Hepatocyte (in vitro differentiated cells): Measurements from ENCODE around the gene SLC39A11. TPM values are rescaled to one million over a fixed set of nuclear protein-coding genes. Genes with fewer than 3 reads are reported as not detected.

Experiments
- DNase-seq: peaks from one replicate; pipeline ENCODE4 v3.0.0-alpha.2; 2016; ENCODE audit warnings: low spot score
- H2AFZ ChIP-seq: fragments of 200-600 bp; sonication (generic); 2 replicates; pipeline ENCODE4 v1.6.0; 2016; ENCODE audit warnings: antibody characterized with exemption, mild to moderate bottlenecking
- H3K27ac ChIP-seq: fragments of 200-600 bp; sonication (generic); 2 replicates; pipeline ENCODE4 v1.5.1; 2016; ENCODE audit warnings: mild to moderate bottlenecking
- H3K27me3 ChIP-seq: fragments of 200-600 bp; sonication (generic); 2 replicates; pipeline ENCODE4 v1.6.1; 2016
- H3K36me3 ChIP-seq: fragments of 200-600 bp; sonication (generic); replicated peaks from 2 replicates; pipeline ENCODE4 v1.5.1; 2016; ENCODE audit warnings: low read depth; ENCODE audit not compliant: insufficient read depth
- H3K4me1 ChIP-seq: fragments of 200-600 bp; sonication (generic); 2 replicates; pipeline ENCODE4 v1.5.1; 2016; ENCODE audit warnings: mild to moderate bottlenecking, moderate library complexity; ENCODE audit not compliant: insufficient read depth
- H3K4me2 ChIP-seq: fragments of 200-600 bp; sonication (generic); 2 replicates; pipeline ENCODE4 v1.6.0; 2016
- H3K4me3 ChIP-seq: fragments of 200-600 bp; sonication (generic); 2 replicates; pipeline ENCODE4 v1.5.1; 2016; ENCODE audit warnings: mild to moderate bottlenecking
- H3K79me2 ChIP-seq: fragments of 200-600 bp; sonication (generic); 2 replicates; pipeline ENCODE4 v1.6.0; 2017; ENCODE audit warnings: mild to moderate bottlenecking
- H3K9me2 ChIP-seq: fragments of 200-600 bp; sonication (generic); replicated peaks from 2 replicates; pipeline ENCODE4 v1.6.0; 2017; ENCODE audit warnings: mild to moderate bottlenecking; ENCODE audit not compliant: insufficient read depth
- H3K9me3 ChIP-seq: fragments of 200-600 bp; sonication (generic); 2 replicates; pipeline ENCODE4 v1.5.1; 2016; ENCODE audit warnings: low read depth, mild to moderate bottlenecking
- H4K20me1 ChIP-seq: fragments of 200-600 bp; sonication (generic); 2 replicates; pipeline ENCODE4 v1.6.0; 2016; ENCODE audit warnings: mild to moderate bottlenecking; ENCODE audit not compliant: insufficient read depth, poor library complexity, severe bottlenecking
- EZH2 ChIP-seq: fragments of 200-600 bp; sonication (generic); IDR thresholded peaks from 2 replicates; pipeline ENCODE4 v1.6.1; 2016; ENCODE audit warnings: antibody characterized with exemption, mild to moderate bottlenecking, borderline replicate concordance
- EZH2phosphoT487 ChIP-seq: fragments of 200-600 bp; sonication (generic); IDR thresholded peaks from one replicate; pipeline ENCODE4 v1.6.1; 2018; ENCODE audit warnings: antibody characterized with exemption, mild to moderate bottlenecking, low read depth, moderate library complexity; ENCODE audit not compliant: unreplicated experiment, severe bottlenecking
- WGBS: methylation state at CpG from one replicate; pipeline ENCODE4 v1.1.6; 2016; ENCODE audit warnings: low lambda C conversion rate; ENCODE audit errors: missing lambda C conversion rate; 5-methylcytosine and 5-hydroxymethylcytosine counted together
- polyA plus RNA-seq: library from polyadenylated mRNA; unstranded; fragments of >200 nt; fragmentation: Nextera tagmentation; extraction: Ambion mirVana; gene quantifications from 2 replicates; pipeline ENCODE4 v1.2.1, GENCODE V29; 2016
- total RNA-seq: library from RNA; depleted of rRNA; stranded (reverse); fragments of >200 nt; gene quantifications from 2 replicates; pipeline ENCODE4 v1.2.3, GENCODE V29; 2014
- TF ChIP-seq, protein P1 (sequence below): fragments of 200-600 bp; sonication (generic); IDR thresholded peaks from 2 replicates; pipeline ENCODE4 v1.5.1; 2016; ENCODE audit warnings: antibody characterized with exemption, mild to moderate bottlenecking; ENCODE audit not compliant: poor library complexity

Gene SLC39A11
- total and polyA plus RNA-seq, 2 experiments from 2014 or later, result 37.7 to 39.1 TPM

DNA sequence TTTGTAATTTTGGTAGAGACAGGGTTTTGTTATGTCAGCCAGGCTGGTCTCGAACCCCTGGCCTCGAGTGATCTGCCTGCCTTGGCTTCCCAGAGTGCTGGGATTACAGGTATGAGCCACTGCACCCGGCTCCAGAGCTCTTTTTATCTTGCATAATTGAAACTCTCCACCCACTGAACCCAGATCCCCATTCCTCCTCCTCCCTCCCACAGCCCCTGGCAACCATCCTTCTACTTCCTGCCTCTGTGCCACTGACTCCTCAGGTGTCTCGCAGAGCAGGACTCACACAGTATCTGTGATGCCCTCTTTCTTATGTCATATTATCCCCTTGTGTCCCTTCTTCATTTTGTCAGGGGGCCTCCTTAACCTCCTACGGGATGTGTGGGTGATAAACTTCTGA, 340.7 kb downstream of the SLC39A11 start:
- Histone ChIP-seq H3K4me1 (peaks cover 8% of the 10 kb centered on the region), H3K27ac (no peak overlapping the region), H3K4me3 (no peak overlapping the region), H3K4me2 (no peak overlapping the region), H2AFZ (no peak overlapping the region), H4K20me1 (no peaks in the 10 kb centered on the region), H3K9me2 (no peaks in the 10 kb centered on the region), H3K36me3 (no peaks in the 10 kb centered on the region), H3K79me2 (no peaks in the 10 kb centered on the region), H3K27me3 (no peaks in the 10 kb centered on the region), H3K9me3 (no peaks in the 10 kb centered on the region)
- 78% methylated on average over 5 of the region's 5 CpGs for WGBS
- DNase-seq, result no peak
- TF ChIP-seq, protein P1, sequence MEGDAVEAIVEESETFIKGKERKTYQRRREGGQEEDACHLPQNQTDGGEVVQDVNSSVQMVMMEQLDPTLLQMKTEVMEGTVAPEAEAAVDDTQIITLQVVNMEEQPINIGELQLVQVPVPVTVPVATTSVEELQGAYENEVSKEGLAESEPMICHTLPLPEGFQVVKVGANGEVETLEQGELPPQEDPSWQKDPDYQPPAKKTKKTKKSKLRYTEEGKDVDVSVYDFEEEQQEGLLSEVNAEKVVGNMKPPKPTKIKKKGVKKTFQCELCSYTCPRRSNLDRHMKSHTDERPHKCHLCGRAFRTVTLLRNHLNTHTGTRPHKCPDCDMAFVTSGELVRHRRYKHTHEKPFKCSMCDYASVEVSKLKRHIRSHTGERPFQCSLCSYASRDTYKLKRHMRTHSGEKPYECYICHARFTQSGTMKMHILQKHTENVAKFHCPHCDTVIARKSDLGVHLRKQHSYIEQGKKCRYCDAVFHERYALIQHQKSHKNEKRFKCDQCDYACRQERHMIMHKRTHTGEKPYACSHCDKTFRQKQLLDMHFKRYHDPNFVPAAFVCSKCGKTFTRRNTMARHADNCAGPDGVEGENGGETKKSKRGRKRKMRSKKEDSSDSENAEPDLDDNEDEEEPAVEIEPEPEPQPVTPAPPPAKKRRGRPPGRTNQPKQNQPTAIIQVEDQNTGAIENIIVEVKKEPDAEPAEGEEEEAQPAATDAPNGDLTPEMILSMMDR, result no peak
- no peak for TF ChIP-seq EZH2
- TF ChIP-seq EZH2phosphoT487, result no peak

DNA sequence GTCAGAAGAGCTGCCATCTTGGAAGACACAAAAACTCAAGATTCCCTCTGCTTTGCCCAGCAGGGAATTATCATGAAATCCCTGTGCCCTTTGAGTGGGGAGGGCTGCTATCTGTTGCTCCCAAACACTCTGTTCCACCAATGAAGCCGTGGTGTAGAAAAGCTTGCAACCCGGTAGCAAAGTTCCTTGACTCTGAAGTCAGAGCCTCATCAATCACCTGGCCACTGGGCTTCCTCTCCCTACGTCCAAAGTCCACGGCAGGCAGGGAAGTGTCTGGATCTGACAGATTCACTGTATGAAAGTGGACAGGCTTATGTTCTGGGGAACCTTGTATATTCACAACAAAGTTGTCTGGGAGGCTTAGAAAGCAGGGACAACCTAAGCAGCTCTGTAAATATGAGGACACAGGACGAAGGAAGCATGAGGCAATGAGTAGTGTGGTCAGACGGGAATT, 343.3 kb downstream of the SLC39A11 start:
- Histone ChIP-seq H3K36me3 (no peaks in the 10 kb centered on the region), H3K9me3 (no peaks in the 10 kb centered on the region), H3K9me2 (no peaks in the 10 kb centered on the region), H4K20me1 (no peaks in the 10 kb centered on the region), H3K27ac (peak overlapping the region; percentile 54), H3K4me2 (no peak overlapping the region), H3K4me1 (peaks cover 8% of the 10 kb centered on the region), H3K4me3 (no peak overlapping the region), H3K27me3 (no peaks in the 10 kb centered on the region), H2AFZ (no peak overlapping the region), H3K79me2 (no peaks in the 10 kb centered on the region)
- TF ChIP-seq EZH2 (no peak), EZH2phosphoT487 (no peak)
- TF ChIP-seq, protein P1, result no peak
- 59% methylated on average over 6 of the region's 6 CpGs for WGBS
- DNase-seq, result peak; percentile 68

DNA sequence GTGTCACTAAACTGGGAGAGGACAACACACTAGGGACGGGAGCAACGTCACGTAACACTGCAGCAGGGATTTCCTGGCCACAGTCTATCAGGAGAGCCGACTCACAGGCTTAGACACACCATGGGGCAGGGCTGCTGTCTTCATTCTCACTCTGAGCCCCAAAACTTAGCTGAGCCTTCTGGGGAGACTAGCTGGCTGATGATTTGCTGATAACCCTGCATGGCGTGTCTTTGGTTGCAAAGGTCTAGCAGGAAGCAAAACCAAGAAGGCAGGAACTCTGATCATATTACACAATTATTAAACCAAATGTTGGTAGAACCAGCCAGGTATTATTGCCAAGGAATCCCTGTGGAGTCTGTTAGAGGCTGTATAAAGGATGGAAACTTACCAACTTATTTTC, 345.0 kb downstream of the SLC39A11 start:
- H3K4me1 ChIP-seq, result peaks cover 8% of the 10 kb centered on the region
- H3K27ac ChIP-seq, result no peak overlapping the region

More for the DNA sequence above, 345.0 kb downstream of the SLC39A11 start:
- Histone ChIP-seq H3K79me2 (no peaks in the 10 kb centered on the region), H3K36me3 (no peaks in the 10 kb centered on the region), H3K27me3 (no peaks in the 10 kb centered on the region), H3K9me3 (no peaks in the 10 kb centered on the region), H3K4me2 (no peak overlapping the region), H2AFZ (no peak overlapping the region), H3K9me2 (no peaks in the 10 kb centered on the region), H4K20me1 (no peaks in the 10 kb centered on the region), H3K4me3 (no peak overlapping the region)
- TF ChIP-seq, protein P1, result no peak
- TF ChIP-seq EZH2, result no peak
- no peak for TF ChIP-seq EZH2phosphoT487
- WGBS, result 85% methylated on average over 5 of the region's 5 CpGs
- DNase-seq, result no peak
